Sigmoid colon (tissue), 3 donors: ENCODE results near the gene RBM17.

Source experiments
- CTCF ChIP-seq, 4 experiments: fragments of 450-650 bp in 3 of 4; fragments of 200-600 bp in 1 of 4; IDR thresholded peaks; one replicate each; pipeline ENCODE4 v1.5.1; 2016 to 2019; ENCODE audit warnings: antibody characterized with exemption in 4 of 4, mild to moderate bottlenecking in 3 of 4, moderate library complexity in 2 of 4
- POLR2A ChIP-seq, 2 donors: fragments of 450-650 bp; IDR thresholded peaks; one replicate each; pipeline ENCODE4 v1.6.1; 2016; ENCODE audit warnings: antibody characterized with exemption in 2 of 2, mild to moderate bottlenecking in 2 of 2, moderate library complexity in 2 of 2

DNA sequence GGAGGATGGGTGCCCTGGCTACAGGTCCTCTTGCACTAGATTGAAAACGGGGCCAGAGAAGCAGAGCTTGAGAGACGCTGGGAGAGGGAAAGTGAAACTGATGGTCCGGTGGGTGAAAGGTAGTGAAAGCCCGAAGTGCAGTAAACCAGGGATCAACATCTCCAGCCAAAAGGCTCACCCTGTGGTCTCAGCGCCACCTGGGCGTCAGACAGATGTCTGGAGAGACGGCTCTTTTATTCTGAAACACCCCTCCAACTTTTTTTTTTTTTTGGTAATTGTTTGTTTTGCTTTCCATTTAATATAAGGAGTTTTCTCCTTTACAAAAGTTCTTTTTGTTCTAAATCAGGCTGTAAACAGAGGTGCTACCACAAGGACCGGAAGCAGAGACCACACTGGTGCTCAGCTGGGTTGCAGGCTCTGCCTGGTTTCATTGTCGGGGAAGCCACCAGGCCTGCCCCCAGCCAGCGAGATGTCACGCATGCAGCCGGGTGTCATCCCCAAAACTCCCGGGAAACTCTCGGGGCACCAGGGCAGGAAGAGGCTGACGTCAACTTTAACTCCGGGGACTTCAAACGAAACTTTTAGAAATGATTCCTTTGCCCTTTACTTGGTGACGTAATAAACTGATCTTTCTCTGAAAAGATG lies 37.9 kb upstream of the RBM17 start:
- TF ChIP-seq CTCF (IDR thresholded peaks at IDR 0.05) (peak in 2 of 4 experiments; percentile 13 to 15), POLR2A (IDR thresholded peaks at IDR 0.05) (no peak)
